ENCODE data around the gene SHC1. TPM values are rescaled to one million over a fixed set of nuclear protein-coding genes. Genes with fewer than 3 reads are reported as not detected.

The SHC1 gene
- total and polyA plus RNA-seq, 7 donors: 33.2 to 87.2 (median 67.3) TPM

GRCh38 chr1:155009221-155009711, 38.7 kb upstream of the SHC1 start:
- intact Hi-C loops (cut with DNase I): loop anchor here in 1 of 2 donors (2.0 kb wide), 1 partner anchor 36 kb away; no protein-coding TSS in a partner anchor
- ATAC-seq: peak in 1 of 4 donors; percentile 13
- H3K27ac ChIP-seq: peak overlapping the region; percentile 94
- H3K27me3 ChIP-seq (ENCODE audit: insufficient read depth in 3 of 3, low read length in 2 of 3): no peaks in the 10 kb centered on the region
- H3K4me1 ChIP-seq: peaks cover 69% of the 10 kb centered on the region
- peaks cover 0 to 5% of the 10 kb centered on the region in 2 donors for H3K36me3 ChIP-seq (ENCODE audit: insufficient read depth in 1 of 2, low read depth in 1 of 2)
- no peaks in the 10 kb centered on the region for H3K9me3 ChIP-seq
- H3K4me3 ChIP-seq: peak overlapping the region; percentile 62
- WGBS, 3 donors: 31 to 49% (median 39%) methylated on average over 9 to 12 of the region's 12 CpGs
- peak in 1 of 2 donors; percentile 79 for DNase-seq
- TF ChIP-seq CTCF (IDR thresholded peaks at IDR 0.05): no peak

DNA sequence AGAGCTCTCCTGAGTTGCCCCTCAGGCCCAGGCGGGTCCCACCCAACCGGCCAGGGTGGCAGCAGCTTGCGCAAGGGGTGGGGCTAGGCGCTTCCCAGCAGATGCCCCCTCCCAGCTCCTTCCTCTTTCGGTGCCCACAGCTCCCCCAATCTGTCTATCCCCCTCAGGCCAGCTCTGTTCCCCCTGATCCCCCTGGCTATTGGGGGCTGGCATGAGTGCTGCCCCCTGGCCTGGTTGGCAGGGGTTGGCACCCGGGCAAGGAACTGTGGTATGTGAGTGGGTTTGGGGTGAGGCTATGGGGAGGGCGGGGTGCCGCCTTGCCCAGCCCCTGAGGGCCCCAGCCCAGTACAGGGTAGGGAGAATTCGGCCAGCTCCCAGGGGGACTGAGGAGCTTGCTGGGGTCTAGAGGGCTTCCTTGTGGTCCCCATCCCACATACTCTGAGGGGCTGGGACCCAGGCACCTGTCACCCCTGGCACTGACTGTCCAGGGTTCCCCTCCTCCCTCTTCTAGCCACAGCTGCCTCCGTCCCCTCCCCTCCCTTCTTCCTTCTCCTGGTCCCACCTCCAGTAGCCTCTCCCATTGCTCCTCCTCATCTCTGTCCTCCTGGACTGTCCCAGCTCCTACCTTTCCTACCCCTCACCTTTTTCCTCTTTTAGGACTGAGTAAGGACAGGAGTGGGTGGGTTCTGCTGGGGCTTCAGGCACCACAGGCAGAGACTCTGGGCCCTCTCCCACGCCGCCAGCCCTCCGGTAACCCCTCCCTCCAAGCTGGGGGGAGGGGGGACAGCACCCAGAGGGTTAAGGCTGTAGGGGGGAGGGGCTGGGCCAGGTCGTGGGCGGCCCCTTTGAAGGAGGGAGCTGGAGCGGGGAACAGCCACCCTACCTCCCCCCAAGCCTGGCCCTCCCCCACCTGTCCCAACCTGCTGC, 37.7 kb upstream of the SHC1 start:
- no peak for TF ChIP-seq CTCF (IDR thresholded peaks at IDR 0.05)
- intact Hi-C loops (cut with DNase I): loop anchor here in 1 of 2 donors (2.0 kb wide), 1 partner anchor 37 kb away; no protein-coding TSS in a partner anchor
- DNase-seq (no peak), ATAC-seq (peak in 3 of 4 donors; percentile 15 to 27 (median 18))
- Histone ChIP-seq H3K9me3 (no peaks in the 10 kb centered on the region), H3K27ac (peak overlapping the region; percentile 94), H3K4me1 (peaks cover 70% of the 10 kb centered on the region), H3K36me3 (ENCODE audit: insufficient read depth in 1 of 2, low read depth in 1 of 2) (no peaks in the 10 kb centered on the region), H3K4me3 (peak overlapping the region; percentile 62), H3K27me3 (ENCODE audit: insufficient read depth in 3 of 3, low read length in 2 of 3) (no peaks in the 10 kb centered on the region)
- 27 to 45% (median 33%) methylated on average over 15 to 16 of the region's 16 CpGs for WGBS, 3 donors

GRCh38 chr1:155007251-155007828, 36.8 kb upstream of the SHC1 start:
- WGBS, 3 donors: 21 to 35% (median 22%) methylated on average over 5 to 6 of the region's 6 CpGs

DNA sequence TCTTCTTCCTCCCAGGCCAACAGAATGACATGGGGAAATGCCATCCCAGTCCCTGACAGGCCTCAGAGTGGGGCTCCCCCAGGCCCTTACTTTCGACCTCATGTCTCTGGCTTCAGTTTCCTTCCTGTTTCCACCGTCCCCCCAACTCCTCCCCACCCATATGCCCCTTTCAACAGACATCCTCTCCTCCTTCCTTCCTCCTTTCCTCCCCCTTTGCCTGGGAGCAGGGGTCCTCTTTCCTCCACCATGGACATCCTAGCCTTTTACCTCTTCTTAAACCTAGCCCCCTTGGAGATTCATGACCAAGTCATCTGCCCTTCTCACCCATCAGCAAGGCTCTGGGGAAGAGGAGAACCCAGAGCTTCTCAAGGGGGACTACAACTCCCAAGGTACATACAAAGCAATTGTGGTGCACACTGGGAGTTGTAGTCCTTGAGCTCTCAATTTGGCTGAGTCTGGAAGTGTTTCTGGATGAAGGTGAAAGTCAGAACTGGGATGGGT, 36.1 kb upstream of the SHC1 start:
- intact Hi-C loops (cut with DNase I): no loop called here
- Histone ChIP-seq H3K4me1 (peaks cover 61% of the 10 kb centered on the region), H3K4me3 (peak overlapping the region; percentile 62), H3K27me3 (ENCODE audit: insufficient read depth in 3 of 3, low read length in 2 of 3) (no peaks in the 10 kb centered on the region), H3K27ac (peak overlapping the region; percentile 94), H3K36me3 (ENCODE audit: insufficient read depth in 1 of 2, low read depth in 1 of 2) (no peaks in the 10 kb centered on the region), H3K9me3 (no peaks in the 10 kb centered on the region)
- TF ChIP-seq CTCF (IDR thresholded peaks at IDR 0.05): no peak
- ATAC-seq (no peak), DNase-seq (no peak)
- 41 to 47% (median 43%) methylated on average over 2 of the region's 2 CpGs for WGBS, 3 donors

More at GRCh38 chr1:155007251-155007828, 36.8 kb upstream of the SHC1 start:
- H3K9me3 ChIP-seq: no peaks in the 10 kb centered on the region
- no peak for TF ChIP-seq CTCF (IDR thresholded peaks at IDR 0.05)
- intact Hi-C loops (cut with DNase I): no loop called here
- peak overlapping the region; percentile 62 for H3K4me3 ChIP-seq
- H3K27me3 ChIP-seq (ENCODE audit: insufficient read depth in 3 of 3, low read length in 2 of 3): no peaks in the 10 kb centered on the region
- peak overlapping the region; percentile 94 for H3K27ac ChIP-seq
- peak; percentile 15 to 34 (median 28) for ATAC-seq
- no peaks in the 10 kb centered on the region for H3K36me3 ChIP-seq (ENCODE audit: insufficient read depth in 1 of 2, low read depth in 1 of 2)
- peaks cover 68% of the 10 kb centered on the region for H3K4me1 ChIP-seq
- peak; percentile 70 to 87 for DNase-seq

Measured in psoas muscle (tissue), 8 donors.